Stimulated activated CD4-positive, alpha-beta T cell treated with anti-CD3 and anti-CD28 coated beads, Interleukin-12 subunit alpha, Interleukin-12 subunit beta, amount 100 ng/mL, for 4 hours (primary cell): ENCODE results near the gene ITPKB.

ENCODE experiments used
- DNase-seq: peaks from one replicate; pipeline ENCODE4 v3.0.0-alpha.2; 2020

ITPKB gene

DNA sequence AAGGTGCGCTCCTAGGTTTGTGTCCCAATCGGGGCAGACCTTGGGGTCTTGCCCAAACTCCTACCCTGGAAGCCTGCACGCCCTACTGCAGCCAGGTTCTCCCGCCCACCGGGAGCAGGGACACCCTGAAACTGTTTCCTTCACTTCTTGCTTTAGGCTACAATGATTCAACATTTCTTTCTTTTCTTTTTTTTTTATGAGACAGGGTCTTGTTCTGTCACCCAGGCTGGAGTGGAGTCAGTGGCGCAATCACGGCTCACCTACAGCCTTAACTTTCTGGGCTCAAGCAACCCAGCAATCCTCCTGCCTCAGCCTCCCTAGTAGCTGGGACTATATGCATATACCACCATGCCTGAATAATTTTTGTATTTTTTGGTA lies 75.8 kb downstream of the ITPKB start:
- no peak for DNase-seq

DNA sequence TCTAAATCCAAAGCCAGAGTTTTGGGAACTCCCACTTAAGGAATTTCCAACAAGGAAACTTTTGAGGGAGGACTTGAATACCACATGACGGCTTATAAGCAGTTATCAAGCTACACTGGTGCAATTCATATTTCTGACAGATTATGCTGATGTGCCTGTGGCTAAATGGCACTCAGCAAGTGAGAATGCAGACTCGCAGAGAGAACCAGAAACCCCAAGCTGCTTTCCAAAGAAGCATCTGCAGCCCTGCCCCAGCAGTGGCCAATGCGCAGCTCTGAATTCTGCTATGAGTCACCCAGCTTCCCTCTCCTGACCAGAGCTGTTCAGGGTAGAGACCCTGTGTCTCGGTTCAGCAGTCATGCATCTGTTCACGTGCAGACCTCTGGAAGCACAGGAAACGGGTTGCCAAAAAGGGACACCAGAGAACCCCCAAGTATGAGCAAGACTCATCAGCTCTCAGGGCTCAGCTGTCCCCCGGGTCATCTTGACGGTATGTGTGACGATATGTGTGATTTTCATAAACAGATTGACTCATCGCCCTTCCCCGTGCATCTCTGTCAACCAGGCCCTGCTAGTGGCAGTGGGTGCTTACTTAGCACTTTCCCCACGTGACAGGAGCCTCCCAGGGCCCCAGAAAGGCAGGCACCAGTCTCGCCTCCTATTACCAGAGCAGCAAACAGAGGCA lies 76.3 kb downstream of the ITPKB start:
- peak; percentile 67 for DNase-seq

DNA sequence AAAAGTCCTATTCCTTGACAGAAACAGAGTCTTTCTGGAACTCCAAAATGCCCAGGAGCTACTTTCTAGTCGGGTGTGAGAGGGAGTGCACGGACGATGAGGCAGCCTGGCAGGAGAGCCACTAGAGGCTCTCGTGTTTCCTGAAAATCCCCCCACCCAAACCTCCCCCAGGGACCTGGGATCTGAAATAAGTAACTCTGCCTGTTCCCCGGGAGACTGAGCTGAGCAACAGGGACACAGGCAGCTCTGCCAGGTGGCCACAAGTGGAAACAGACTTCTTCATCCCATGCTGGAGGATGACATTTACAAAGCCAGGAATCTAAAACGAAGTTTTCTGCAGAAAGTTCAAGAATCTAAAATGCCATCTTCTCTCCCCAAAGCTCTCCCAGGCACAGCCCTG lies 77.1 kb downstream of the ITPKB start:
- no peak for DNase-seq

DNA sequence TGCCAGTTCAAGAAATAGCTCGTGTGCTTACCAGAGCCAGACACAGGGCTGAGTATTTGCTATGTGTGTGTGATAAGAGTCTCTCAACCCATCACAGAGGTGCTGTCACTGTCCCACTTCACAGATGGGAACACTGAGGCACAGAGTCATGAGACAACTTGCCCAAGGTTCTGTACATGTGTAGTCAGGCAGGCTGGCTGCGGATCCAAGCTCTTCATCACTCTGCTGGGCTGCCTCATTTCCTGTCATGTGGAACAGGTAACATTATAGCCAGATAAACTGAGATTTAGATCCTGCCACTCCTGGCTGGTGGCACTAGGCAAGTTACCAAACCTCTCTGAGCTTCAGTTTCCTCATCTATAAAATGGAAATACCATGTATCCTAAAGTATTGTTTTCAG lies 77.8 kb downstream of the ITPKB start:
- DNase-seq: no peak

DNA sequence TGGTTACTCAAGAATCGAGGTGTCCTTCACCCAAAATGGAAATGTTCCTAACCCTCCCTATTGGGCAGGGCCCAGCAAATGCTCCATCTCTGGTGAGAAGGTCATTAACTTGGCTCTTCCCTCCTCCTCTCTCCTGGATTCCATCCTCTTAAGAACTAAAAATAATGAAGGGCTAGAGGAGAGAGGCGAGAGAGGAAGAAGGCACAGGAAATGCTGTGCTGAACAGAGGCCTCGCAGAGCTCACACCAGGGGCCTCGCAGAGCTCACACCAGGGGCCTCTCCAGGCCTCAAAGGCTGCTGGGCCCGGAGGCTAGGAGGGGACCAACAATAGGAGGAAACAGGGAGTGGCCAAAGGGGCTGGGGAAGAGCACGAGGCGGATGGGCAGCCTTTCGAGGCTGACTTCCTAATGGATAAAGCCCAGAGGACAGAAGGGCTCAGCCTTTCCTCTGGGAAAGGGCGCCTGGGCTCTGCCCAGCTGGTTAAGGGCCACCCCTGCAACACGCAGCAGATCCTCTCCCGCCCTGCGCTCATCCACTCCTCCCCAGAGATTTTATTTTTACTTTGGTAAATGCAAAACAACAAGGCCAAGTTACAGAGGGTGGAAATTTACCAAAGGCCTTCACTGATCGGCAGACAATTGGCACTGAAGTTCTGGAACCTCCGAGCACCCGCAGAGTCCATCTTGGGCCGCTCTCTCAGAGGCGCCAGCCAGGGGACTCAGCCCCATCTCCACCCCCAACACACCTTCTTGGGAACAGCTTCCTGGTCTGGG lies 78.5 kb downstream of the ITPKB start:
- no peak for DNase-seq

DNA sequence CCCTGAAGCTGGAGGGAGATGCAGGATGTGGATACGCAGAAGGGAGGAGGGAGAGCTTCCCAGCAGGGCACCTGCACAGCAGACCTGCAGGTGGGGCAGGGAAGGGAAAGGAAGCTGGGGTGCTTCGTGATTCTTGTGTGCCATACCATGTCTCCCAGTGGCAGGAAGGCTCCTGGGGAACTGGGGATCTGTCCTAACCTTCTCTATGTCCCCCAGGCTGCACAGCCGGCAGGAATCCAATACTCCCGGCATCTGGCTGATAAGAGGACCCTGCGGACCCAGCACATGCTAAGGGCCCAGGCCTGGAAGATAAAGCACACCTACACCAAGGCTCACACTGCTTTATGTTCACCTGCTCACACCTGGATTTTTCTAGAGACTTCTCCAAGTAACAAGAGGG lies 79.4 kb downstream of the ITPKB start:
- no peak for DNase-seq

DNA sequence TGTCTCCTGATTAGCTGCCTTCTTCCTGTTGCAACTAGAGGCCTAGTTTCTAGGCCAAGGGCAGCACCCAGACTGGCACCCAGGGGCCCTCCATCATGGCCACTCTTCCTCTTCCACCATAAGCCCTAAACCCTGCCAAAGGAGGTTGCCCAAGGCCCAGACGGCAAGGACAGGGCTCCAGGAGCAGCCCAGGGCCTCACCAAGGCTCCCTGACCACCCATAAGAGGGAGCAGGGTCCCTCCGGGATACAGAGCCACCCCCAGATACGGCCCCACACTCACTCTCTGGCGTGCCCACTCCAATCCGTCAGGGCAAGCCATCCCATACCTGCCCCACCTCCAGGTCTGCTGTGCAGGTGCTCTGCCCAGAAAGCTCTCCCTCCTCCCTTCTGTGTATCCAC lies 79.9 kb downstream of the ITPKB start:
- DNase-seq: no peak

DNA sequence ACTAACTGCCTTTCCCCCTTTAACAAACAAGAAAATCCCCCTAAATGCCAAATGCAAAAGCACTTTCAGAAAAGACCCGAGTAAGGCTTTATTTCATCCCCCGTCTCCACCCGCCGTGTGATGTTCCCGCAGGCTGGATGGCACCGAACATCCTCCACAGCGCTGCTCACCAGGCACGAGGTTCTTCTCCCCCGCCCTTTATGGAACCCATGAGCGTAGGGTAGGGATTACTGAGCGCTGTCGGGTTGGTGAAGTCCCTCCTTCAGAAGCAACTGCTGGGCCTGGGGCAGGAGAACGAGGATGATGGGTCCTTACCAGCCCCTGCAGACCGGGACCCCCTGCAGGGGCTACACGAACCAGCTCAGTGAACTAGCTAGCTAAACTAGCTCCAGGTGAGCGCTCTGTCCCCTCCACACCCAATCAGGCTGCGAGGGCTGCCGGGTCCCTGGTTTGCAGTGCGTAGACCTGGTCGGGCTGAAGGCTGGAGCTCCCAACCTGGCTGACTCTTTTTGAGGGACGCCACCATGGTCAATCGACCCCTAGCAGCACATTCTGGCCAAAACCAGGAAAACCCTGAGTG lies 80.4 kb downstream of the ITPKB start:
- no peak for DNase-seq

DNA sequence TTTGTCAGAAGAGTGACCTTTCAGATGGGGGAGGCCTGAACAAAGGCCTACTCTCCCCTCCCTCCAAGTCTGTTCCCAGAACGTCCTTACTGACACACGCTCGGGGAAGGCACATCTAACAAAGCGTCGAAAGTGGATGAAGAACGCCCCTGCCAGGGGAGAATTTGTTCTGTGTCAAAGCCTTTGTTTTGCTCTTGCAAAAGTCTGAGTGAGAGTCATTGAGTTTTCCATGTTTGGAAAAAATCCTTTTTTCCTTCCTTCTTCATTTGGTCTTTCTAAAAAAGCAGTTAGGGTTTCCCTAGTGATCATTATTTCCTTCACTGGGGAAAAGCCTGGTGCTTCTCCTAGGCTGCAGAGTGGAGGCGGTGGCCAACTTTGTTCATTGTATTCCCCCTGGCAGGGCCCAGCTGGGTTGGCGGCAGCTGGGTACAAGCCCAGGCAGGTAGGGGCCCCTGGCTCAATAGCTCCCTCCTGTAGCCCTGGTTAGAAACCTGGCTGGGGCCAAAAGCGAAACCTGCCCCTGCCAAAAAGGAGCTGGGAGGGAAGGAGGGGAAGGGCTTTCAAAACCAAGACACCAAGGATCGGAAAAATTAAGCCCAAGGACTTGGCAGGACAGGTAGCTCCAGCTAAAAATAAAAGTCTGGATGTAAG lies 81.1 kb downstream of the ITPKB start:
- no peak for DNase-seq

DNA sequence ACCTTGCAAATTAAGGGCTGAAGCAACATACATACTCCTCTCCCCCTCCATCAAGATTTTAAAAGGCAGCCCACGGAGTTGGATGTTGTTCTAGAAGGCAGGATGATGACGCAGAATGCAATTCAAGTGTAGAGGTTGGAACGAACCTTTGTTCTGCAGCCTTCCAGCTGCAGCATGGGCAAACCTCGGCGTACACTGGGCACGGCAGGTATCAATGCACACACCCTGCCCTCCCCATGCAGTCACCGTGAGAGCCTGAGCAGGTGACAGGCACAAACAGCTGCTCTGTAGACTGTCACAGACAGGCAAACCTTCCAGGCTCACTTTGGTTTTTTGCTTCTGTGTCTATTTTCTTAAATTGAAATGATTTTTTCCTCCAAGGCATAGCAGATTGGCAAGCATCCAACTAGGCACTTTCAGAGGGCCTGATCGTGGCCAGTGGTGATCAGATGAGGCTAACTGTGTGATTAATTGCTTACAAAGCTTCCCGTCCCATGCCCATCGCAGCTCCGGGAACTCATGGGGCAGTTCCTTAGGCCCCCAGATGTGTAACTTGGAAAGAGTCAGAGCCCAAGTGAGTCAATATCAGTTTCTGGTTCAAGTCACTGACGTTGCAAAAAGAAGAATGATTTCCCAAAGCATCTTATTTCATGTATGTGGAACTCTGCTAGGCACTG lies 82.3 kb downstream of the ITPKB start:
- DNase-seq: no peak

DNA sequence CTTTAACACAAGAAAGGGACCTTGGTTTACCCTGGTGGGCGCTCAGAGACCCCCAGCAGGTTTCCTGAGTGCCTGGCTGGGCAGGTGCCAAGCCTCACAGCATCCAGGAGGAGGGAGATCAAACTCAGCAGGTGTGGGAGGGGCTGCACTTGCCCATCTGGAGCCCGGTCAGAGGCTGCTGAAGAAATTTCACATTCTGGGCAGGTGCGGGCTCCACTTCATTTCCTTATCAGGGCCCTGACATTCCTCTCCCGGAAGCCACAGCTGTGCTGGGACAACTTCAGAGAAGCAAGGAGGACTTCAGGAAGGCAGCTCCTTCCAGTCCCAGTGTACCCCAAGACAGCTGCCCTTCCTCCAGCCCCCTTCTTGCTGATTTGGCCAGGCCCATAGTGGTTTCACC lies 82.9 kb downstream of the ITPKB start:
- no peak for DNase-seq

DNA sequence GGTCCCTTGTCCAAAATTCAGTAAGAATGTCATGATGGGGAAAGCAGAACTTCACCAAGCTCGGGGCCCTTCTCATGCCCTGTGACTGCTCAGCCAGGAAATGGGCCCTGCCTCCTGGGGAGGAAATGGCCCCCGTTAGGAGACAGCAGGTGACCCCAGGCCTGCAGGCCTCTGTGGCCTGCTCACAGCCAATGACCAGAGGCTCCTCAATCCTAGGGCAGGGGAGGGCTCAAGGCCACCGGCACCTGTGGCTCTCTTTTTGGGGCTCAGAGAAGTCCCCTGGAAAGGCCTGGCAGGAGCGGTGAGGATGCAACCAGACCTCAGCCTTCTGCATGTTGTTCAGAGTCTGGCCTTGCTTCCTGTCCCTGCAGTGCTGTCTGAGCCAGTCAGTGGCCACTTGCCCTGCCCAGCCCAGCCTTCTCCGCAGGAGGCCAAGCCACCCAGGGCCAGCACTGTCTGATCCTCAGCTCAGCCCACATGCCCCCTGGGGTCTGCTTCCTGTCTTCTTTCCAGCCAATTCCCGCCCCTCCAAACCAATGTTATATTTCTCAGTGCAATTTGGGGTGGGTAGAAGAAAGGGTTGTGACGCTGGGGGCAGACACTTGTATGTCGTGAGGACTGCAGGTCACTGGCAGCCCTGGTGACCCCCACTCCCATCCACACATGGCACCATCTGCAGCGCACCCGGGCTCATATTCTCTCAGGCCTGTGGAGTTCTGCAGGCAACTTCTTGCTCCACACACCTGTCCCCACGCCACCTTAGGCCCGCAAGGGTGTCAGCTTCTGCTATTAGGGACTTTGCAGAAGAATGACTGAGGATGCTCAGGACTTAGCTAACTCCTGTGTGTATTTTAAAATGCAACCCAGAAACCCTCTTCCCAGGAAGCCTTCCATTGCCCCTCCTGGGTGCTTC lies 83.6 kb downstream of the ITPKB start:
- DNase-seq: no peak

DNA sequence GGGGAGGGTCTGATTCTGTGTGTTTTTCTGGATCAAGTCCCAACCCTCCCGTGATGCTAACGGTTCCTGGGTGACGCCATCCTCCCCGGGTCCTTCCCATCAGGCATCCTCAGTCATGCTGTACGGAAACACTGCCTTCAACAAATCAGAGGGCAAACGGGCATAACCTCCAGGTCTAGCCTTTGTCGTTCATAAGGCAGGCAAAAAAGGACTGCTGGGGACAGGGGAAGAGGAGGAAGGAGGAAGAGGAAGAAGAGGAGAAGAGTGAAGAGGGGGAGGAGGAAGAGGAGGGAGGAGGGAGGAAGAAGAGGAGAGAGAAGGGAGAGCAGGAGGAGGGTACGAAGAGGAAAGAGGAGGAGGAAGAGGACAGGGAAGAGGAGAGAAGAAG lies 84.4 kb downstream of the ITPKB start:
- DNase-seq: no peak

DNA sequence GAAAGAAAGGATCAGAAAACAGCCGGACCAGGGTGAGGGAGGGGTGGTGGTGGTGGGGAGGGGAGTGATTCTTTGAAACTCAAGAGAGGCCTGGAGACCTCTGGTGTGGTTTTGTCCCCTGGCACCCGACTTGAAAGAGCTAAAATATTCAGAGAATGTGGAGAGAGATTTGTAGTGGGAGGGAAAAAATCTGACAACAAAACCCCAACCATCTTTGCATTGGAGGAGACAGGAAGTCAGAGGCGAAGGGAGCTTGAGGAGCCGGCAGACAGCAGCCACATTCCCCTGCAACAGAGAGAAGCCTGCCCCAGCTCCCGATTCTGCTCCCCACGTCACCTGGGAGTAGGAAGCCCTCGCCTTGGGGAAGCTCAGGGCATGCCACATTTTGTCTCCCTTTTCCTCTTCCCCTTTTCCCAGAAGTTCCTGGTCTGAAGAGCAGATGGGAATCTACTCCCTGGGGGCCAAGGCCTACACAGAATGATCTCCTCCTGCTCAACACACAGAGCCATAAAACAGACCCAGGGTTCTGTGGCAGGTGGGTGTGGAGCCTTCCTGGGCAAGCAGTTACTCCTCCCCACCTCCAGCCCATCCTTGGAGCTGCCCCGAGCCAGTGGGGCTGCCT lies 84.9 kb downstream of the ITPKB start:
- DNase-seq: no peak

DNA sequence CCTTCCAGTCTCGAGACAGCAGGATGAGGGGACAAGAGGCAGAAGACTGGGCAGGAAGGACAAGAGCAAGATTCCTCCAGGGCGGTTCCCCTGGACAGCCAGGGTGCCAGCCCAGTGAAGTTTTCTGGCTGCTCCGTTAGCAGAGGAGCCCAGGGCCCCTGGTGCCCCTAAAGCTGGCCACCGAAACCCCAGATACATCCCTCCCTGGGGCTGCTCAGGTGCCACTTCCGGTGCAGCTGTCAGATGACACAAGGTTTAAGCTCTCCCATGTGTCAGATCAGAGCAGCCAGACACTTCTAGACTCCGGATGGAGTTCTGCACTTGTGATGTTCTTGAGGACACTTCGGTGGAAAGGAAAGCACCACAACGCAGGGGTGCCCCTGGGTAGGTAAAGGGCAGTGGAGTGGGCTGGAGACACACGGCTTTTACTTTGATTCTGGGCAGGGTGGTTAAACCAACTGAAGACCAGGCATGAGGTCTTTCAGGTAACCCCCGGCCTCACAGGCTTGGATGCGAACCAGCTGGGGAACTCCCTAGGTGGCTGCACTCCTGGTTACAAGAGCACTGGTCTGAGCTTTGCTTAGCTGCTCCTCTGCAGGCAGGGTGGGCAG lies 85.7 kb downstream of the ITPKB start:
- no peak for DNase-seq

DNA sequence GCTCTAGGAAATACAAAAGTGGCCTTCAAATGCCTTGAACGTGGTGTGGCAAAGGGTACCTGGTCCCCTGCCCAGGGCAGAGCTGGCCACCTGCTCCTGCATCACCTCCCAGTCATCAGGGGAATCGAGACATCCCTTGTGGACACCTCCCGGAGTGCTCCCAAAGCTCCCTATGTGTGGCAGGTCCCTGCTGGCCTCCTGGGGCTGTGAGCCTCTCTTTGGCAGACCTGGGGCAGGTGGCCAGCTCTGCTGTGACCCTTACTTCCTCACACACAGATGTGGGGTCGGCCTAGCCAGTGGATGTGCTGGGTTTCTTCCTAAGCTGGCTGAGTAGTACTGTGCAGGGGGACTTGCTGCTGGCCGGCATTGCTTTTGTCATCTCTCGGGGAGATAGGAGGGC lies 86.5 kb downstream of the ITPKB start:
- no peak for DNase-seq

DNA sequence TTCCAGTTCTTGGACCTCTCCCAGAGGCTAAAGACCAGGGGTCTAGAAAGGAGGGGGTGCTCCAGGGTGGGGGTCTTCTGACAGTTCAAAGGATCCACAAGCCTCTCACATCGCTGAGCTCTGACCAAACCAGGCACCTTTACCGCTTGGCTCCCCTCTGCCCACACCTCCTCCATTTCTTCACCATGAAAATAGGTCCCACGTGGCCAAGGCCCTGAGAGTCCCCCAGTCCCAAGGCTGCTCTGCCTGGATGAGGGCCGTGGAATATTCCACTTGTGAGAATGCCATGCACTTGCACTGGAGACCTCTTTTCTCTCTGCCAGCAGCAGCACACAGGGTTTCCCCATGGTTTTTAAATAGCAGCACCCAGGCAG lies 87.4 kb downstream of the ITPKB start:
- DNase-seq: no peak

DNA sequence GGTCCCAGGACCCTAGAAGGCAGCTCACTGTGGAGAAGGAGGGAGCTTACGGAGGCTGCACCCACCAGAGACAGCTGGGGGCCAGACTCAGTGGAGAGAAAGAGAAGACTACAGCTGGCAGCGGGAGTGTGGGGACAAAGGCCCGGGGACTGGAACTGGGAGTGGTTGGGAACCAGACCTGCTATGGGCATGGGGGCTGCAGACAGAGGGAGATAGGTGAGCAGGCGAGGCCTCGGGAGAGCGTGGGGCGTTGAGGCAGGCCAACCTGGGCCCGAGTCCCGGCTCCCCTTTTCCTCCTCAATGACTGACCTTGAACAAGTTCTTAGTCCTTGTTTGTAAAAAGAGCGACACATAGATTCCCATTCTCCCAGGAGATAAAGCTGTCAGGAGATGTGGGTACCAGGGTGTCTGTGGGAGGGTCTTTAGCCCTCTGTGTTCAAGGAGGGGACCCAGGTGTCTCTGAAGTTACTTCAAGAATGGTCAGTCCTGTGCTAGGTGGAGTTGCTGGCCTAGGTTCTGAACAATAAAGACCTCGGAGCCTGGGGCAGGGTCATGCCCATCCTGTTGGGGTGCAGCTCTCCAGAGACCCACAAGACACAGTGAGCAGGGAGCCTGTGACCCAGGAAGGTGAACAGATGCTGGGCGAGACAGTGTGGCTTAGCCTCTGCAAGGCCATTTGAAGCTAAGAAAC lies 87.9 kb downstream of the ITPKB start:
- DNase-seq: no peak

DNA sequence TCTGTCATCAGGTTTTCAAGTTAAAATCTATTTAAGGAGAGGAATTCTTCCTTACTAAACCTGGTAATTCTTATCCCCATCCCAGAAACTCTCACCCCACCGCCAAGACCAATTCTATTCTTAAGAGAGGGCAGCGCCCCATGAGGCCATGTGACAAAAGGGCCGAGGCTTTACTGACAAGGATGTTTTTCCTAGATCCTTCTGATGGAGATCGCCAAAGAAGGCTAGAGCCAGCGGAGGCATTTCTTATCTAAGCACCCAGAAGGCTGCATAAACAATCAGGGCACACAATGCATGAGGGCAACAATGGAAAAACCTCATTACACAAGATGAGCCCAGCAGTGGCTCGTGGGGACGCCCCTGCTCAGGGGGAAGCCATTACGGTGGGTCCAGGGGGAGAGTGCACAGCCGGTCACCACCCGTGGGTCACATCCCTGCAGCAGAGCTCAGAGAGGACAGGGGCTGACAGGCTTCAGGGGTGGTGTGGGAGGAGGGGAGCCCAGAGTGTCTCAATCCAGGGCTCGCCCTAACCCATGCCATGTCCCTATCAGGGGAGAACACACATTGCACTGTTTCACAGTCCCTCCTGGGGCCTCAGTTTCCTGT lies 88.7 kb downstream of the ITPKB start:
- DNase-seq: no peak

DNA sequence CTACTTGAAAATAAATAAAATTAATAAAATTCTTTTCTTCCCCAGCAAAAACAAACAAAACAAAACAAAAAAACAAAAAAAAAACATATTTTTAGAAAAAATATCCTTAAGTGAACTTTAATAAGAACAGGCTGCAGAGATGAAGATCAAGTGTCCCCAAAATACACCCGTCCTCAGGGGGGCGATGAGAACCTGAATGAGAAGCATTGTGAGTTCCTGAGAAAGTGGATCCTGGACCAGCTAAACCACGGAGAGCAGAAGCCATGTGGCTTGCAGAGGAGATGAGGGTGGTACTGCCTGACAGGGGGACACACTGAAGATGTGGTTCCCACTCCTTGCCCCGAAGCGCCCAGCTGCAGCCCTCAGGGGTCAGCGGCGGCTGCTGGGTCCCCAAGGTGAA lies 89.3 kb downstream of the ITPKB start:
- DNase-seq: no peak
